GM21737 (cell line): ENCODE results near the gene COQ8B.
"Not testable (repeated sequence)": the region's sequence is repeated elsewhere in the genome, so short reads cannot be mapped to it uniquely, and the experiment has no call there.

Experiments used
- ATAC-seq: cut with Tn5 transposase; IDR thresholded peaks from one replicate; pipeline ENCODE4 v1.9.1; 2021; ENCODE audit warnings: mild to moderate bottlenecking, moderate library complexity; ENCODE audit not compliant: unreplicated experiment

Gene COQ8B

DNA sequence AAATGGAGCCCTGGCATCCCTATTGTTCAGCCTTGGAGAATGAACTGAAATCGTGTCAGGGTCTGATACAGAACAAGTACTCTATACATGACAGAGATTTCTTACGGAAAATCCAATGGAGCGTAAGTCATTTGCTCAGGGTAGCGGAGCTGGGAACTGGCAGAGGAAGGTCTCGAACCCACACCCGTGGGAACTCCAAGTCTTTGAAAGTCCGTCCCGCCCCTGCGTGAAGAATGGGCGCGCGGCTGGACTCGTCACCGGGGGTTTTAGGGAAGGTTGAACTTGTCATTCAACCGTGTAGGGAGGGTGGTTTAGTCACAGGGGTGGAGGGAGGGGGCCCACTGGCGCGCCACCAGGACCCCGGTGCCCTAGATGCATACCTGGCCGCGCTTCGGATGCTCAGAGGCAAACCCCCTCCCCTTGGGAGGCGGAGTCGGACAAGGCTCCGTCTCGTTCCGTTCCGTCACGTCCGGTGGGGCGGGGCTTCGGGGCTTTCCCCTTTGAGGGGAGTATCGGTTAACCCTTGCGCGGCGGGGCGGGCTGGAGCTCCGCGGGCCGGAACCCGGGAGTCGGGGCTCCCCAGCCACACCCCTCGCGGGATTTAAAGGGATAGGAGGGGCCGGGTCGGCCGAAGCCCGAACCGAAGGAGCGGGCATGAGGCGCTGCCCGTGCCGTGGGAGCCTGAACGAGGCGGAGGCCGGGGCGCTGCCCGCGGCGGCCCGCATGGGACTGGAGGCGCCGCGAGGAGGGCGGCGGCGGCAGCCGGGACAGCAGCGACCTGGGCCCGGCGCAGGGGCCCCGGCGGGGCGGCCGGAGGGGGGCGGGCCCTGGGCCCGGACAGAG, at the start of gene COQ8B, which contains the start of gene ITPKC:
Gene COQ8B (minus strand): TSS at position 405 of the 843 bp plus-strand sequence. CDS start 2,254 bp downstream, outside the sequence.
Gene ITPKC (plus strand): TSS at position 631 of the 843 bp plus-strand sequence. CDS start 24 bp downstream, at position 655.
- peak; percentile 67 for ATAC-seq

DNA sequence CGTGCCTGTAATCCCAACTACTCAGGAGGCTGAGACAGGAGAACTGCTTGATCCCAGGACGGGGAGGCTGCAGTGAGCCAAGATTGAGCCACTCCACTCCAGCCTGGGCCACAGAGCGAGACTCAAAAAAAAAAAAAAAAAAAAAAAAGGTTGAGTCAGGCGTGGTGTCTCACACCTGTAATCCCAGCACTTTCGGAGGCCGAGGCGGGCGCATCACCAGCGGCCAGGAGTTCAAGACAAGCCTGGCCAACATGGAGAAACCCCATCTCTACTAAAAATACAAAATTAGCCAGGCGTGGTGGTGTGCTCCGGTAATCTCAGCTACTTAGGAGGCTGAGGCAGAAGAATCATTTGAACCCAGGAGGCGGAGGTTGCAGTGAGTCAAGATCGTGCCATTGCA, 49.7 kb upstream of the COQ8B start:
- not testable (repeated sequence) for ATAC-seq

DNA sequence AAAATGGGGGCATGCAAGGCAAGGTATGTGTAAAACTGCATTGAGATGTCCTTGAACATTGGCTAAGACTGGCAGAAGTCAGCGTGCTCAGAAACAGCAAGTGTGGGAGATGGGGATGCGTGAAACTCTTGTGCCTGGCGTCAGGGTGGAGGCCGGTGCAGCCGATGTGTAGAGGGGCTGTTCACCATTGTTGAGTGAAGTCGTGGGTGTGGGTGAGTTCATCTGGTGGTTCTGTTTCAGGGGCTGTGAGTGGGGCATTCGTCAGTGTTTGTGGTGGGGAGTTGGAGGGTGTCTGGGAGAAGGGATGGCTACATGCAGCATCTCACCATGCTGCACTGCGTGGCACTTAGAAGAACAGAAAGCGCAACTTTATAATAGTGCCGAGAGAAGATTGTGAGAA, 47.3 kb upstream of the COQ8B start:
- ATAC-seq, result no peak

DNA sequence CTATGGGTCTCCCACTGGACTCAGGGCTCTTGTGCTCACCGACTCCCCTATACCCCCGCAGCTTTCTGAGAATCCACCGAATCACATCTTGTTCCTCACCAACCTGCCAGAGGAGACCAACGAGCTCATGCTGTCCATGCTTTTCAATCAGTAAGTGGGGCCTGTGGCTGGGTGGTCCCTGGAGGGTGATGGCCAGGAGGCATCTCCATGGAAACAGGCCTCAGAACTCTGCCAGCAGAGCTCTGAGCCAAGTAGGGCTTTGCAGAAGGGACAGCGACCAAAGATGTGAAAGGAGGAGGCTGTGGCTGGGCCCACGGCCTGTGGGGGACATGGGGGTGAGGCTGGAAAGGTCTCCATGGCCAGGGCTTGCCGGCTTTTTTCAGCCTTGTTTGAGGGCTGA, 46.8 kb upstream of the COQ8B start:
- no peak for ATAC-seq

DNA sequence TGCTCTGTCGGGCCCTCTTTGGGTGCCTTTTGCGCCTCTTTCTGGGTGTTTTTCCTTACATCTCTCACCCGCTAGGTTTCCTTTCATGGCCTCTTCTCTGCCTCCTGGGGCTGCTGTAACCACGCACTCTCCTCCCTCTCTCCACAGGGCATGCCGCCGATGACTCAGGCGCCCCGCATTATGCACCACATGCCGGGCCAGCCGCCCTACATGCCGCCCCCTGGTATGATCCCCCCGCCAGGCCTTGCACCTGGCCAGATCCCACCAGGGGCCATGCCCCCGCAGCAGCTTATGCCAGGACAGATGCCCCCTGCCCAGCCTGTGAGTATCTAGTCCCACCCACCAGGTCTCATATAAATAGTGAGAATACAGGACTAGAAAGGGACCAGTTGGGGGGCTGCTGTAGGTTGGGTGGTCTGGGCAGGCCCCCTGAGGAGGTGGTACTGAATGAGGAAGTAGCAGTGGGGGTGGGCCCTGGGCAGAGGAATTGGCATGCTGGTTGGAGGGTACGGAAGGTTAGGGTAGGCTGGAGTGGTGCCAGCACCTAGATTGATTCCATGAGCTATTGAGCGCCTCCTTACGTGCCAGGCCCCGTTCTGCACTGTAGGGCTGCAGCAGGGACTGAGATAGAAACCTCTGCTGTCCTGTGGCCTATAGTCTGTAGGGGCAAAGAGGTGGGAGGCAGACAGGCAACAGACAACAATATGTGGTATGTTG, 46.2 kb upstream of the COQ8B start:
- ATAC-seq, result no peak

DNA sequence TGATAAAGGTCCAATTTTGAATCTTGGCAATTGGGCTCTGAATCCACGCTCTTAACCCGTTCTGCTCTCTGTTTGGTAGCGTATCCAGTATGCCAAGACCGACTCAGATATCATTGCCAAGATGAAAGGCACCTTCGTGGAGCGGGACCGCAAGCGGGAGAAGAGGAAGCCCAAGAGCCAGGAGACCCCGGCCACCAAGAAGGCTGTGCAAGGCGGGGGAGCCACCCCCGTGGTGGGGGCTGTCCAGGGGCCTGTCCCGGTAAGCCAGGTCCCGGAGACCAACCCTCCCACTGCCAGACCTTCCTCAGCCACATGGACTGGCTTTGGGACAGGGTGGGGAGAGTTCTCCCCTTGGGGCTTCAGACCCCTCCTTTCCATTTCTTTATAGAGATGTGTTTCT, 42.7 kb upstream of the COQ8B start:
- ATAC-seq, result no peak

DNA sequence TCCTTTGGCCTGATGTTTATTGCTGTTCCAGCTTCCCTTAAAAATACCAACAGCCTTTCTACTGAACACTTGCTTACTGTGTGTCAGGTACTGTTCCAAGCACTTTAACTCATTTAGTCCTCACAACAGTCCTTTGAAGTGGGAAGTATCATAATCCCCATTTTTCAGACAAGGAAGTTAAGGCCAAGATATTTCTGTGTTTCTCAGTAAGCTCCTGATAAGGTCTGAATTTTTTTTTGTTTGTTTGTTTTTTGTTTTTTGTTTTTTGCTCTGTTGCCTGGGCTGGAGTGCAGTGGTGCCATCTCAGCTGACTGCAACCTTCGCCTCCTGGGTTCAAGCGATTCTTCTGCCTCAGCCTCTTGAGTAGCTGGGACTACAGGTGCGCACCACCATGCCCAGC, 41.8 kb upstream of the COQ8B start:
- no peak for ATAC-seq

DNA sequence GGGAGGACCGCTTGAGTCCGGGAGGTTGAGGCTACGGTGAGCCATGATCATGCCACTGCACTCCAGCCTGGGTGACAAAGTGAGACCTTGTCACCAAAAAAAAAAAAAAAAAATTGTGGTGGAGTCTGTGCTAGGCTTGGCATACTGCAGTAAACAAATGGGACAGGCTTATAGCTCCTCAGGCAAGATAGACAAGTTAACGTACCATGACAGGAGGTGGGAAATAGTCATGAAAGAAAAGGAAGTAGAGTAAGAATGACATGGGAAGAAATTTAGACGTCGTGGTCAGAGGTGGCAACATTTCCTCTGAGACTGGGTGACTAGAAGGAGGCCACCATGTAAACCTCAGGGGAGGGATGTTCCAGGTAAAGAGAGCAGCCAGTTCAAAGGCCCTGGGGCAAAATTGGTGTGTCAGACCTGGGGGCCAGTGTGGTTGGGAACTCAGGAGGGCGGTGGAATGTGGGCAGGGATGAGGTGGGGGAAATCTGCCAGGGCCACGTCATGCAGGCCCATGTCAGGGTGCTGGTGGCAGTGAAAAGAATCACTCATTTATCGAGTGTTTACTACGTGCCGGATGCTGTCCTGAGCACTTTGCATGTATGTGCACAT, 39.9 kb upstream of the COQ8B start:
- ATAC-seq, result no peak

DNA sequence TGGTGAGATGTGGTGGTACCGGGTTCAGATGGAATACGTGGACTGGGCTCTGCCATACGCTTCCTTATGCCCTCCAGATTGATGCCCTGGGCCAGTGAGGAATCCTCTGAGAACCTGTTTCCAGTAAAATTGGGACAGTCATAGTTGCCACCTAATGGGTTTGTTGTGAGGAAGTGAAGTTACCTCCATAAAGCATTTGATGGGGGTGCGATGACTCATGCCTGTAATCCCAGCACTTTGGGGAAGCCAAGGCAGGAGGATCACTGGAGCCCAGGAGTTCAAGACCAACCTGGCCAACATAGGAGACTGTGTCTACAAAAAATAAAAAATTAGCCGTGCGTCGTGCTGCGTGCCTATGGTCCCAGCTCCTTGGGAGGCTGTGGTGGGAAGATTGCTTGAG, 39.1 kb upstream of the COQ8B start:
- ATAC-seq, result no peak

DNA sequence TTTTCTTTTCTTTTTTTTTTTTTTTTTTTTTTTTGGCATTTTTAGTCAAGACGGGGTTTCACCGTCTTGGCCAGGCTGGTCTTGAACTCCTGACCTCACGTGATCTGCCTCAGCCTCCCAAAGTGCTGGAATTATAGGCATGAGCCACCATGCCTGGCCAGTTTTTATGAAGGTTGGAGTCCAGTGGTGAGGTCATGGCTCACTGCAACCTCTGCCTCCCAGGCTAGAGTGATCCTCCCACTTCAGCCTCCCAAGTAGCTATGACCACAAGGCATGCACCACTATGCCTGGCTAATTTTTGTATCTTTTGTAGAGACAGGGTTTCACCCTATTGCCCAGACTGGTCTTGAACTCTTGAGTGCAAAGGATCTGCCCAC, 38.5 kb upstream of the COQ8B start:
- ATAC-seq, result no peak

DNA sequence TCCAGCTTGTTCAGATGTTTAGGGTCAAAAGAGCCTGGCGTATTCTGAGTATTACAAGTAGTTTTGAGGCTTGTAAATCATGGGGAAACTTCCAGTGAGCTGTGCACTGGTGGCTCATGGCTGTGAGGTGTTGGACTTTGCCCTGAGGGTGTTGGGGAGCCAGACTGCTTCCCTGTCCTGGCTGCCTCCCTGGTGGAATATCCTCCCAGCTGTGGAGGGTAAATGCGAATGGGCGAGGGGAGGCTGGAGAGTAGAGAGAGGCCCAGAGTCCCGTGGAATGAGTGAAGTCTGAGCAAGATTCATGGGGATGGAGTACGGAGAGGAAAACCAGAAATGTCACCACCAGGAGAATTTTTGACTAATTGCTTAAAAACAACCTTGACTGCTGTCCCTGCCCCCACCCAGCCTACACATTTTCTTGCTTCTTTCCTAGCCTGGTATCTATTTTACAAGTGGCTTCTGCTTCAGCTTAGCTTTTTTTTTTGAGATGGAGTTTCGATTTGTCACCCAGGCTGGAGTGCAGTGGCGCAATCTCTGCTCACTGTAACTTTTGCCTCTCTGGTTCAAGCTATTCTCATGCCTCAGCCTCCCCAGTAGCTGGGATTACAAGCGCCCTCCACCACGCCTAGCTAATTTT, 38.0 kb upstream of the COQ8B start:
- ATAC-seq, result no peak

DNA sequence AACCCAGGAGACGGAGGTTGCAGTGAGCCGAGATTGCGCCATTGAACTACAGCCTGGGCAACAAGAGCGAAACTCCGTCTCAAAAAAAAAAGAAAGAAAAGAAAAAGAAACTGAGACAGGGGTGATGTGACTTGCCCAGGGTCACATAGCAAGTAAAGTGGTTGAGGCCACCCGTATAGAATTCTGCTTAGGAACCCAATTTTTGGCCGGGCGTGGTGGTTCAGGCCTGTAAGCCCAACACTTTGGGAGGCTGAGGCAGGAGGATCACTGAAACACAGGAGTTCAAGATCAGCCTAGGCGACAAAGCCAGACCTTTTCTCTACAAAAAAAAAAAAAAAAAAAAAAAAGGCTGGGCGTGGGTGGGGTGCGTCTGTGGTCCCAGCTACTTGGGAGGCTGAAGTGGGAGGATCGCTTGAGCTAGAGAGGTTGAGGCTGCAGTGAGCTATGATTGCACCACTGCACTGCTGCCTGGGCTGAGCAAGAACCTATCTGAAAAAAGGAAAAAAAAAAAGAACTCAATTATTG, 35.6 kb upstream of the COQ8B start:
- no peak for ATAC-seq

DNA sequence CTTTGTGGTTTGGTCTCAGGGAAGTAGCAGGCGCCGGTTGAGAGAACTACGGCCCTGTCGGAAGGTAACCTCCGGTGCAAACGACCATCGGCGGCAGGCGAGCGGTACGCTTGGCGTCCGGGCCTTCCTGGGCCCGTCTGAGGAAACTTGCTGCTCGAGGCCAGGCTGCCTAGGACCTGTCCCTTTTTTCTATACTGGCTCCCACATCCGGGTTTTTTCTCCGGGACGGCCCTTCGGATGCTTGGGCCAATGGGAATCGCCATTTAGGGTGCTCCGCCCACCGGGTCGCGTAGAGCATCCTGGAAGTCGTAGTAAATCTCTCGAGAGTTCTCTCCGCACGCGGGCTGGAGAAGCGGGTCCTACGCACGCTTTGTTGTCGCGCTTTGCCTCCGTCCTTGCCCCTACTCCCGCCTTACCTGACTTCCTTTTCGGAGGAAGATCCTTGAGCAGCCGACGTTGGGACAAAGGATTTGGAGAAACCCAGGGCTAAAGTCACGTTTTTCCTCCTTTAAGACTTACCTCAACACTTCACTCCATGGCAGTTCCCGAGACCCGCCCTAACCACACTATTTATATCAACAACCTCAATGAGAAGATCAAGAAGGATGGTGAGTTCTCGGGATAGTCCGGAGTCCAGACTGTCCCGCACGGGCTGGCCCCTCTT, 34.3 kb upstream of the COQ8B start, which contains the start of gene SNRPA:
Gene SNRPA (plus strand): TSS at position 330 of the 664 bp plus-strand sequence. CDS start 206 bp downstream, at position 536.
- ATAC-seq, result peak; percentile 59

DNA sequence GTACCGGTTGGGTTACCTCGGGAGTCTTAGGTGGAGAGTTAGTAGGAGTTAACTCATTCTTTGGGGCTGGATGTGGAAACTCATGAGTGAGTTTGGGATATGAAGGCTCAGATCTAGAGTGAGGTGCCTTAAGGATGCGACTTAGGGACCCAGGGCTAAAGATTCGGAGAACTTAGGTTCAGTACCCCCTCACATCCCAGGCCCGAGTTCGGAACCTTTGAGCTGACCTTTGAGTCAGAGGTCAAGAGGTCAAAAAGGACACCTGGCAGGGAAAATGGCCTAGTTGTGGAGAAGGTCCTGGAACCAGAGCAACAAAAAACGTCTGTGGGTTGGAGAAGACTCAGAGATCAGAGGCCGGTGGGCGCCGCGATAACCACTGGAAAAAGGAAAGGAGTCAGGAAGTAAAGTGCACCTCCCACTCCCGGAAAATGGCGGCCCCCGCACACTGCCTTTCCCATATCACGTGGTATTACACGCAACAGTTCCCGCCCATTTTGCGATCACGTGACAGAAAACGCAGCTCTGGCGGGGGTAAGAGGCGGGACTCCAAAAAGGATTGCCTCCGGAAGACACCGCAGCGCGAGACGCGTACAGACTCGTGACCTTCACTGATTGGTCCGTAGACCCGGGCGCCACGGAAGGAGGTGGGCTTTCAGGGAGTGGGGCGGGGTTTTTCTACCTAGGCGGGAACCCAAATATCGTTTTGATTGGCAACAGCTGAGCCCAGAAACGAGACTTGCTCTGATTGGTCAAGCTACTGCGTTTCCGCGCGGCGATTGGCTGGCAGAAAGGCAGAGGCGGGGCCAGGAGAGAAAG, 33.6 kb upstream of the COQ8B start, which contains the start of gene ACTMAP:
Gene ACTMAP (minus strand): TSS at position 420 of the 816 bp plus-strand sequence. CDS start 674 bp downstream, outside the sequence.
- ATAC-seq, result peak; percentile 81

DNA sequence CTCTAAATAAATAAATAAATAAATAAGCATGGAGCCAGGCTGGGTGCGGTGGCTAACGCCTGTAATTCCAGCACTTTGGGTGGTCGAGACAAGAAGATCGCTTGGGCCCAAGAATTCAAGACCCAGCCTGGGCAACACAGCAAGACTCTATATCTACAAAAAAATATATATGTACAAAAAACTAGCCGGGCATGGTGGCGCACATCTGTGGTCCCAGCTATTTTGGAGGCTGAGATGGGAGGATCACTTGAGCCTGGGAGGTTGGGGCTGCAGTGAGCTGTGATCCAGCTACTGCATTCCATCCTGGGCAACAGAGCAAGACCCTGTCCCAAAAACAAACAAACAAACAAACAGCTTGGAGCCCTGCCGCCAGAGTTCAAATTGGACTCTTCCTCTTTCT, 30.9 kb upstream of the COQ8B start:
- ATAC-seq, result no peak

DNA sequence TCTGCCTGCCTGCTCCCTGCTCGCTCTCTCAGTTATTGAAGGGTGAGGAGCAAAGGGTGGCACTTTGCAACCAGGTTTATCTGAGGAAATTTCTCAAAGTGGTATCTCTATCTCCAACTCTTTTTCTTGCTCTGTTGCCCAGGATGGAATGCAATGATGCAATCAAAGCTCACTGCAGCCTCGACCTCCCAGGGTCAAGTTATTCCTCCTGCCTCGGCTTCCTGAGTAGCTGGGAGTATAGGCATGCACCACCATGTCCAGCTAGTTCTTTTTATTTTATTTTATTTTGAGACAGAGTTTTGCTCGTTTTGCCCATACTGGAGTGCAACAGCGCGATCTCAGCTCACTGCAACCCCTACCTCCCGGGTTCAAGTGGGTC, 28.7 kb upstream of the COQ8B start:
- no peak for ATAC-seq

DNA sequence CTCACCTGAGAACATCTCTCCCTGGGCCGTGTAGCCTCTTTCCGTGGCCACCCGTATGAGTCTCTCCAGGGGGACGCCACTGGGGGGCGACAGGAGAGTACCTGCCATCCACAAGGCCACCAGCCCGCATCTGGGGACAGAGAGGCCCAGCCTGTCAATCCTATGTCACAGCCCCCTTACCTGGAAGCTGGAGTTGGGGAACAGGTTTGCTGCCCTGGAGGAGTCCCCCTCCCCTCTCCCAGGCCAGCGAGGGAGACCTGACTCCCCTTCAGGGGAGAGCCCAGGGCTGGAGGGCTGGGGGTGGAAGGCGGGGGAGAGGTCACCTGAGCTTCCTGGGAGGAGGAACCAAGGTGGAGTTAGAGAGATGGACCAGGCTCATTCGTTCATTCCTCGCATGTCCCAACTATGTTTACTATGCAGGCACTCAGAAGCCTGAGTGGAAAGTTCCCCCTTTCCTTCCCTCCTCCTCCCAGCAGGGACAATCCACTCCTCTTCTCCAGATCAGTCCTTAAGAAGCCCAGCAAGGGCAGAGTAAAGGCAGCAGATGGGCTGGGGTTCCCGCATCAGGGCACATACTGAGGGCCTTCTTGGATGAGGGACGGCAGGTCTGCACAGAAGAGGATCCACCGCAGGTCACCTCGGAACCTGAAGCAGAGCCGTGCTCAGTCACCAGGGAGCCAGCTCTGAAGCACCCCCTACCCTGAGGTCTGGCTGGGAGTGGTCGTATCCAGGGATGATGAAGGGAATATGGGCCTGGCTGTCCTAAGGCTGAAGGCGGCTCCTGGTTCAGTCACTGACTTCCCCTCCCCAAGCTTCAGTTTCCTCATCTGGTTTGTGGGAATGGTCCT, 28.1 kb upstream of the COQ8B start:
- no peak for ATAC-seq

DNA sequence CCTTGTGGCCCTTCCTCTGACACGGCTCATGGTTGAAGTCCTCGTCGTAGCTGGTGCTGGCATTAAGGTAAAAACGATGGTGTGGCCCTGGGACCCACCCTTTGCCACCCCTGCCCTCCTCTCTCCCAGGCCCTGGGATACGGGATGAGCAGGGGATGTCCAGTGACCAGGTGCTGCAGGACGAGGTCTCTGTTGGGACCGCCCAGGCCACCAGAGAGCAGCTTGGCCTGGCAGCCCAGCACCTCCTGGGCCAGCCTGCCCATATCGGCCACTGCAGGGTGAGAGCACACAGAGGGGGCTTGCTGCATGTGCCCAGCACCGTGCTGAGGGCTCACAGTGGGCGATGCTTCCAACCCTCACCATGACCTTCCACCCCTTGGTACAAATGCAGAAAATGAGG, 27.2 kb upstream of the COQ8B start:
- ATAC-seq, result no peak
